Measurements from ENCODE around the gene GNAL. TPM values are rescaled to one million over a fixed set of nuclear protein-coding genes. Genes with fewer than 3 reads are reported as not detected.

GNAL gene
- total RNA-seq, 1 experiment from 2014 or later = 24.0 TPM

GRCh38 chr18:11821643-11822237 lies 132.7 kb downstream of the GNAL start:
- H3K4me3 Mint-ChIP-seq = no peak overlapping the region
- peak overlapping the region in 2 of 3 experiments; percentile 40 to 79; a peak in 2 of 7 replicates for H3K27ac Mint-ChIP-seq

More at GRCh38 chr18:11821643-11822237, 132.7 kb downstream of the GNAL start:
- TF ChIP-seq CTCF (conservative IDR thresholded peaks at IDR 0.05) = no peak
- no peak overlapping the region for H2BK5ac ChIP-seq (ENCODE audit: insufficient read length, low read length)
- H3K27ac ChIP-seq (ENCODE audit: insufficient read length, low read depth, low read length) = no peak overlapping the region
- no peak overlapping the region for H3K4me2 ChIP-seq (ENCODE audit: insufficient read depth, insufficient read length, low read length)
- no peak overlapping the region for H4K91ac ChIP-seq (ENCODE audit: insufficient read length, low read depth, low read length)
- H2BK15ac ChIP-seq (ENCODE audit: low read depth, low read length) = no peak overlapping the region
- H3K27me3 ChIP-seq (ENCODE audit: insufficient read depth, low read length) = no peaks in the 10 kb centered on the region
- H3T11ph ChIP-seq (ENCODE audit: low read length) = no peak overlapping the region
- H3K14ac ChIP-seq (ENCODE audit: insufficient read depth, low read length) = no peak overlapping the region
- H3K23me2 ChIP-seq (ENCODE audit: insufficient read length, low read depth, low read length, poor library complexity, severe bottlenecking) = no peaks in the 10 kb centered on the region
- H2BK12ac ChIP-seq (ENCODE audit: insufficient read length, low read depth, low read length) = no peak overlapping the region
- peak; percentile 52 for DNase-seq
- H3K79me2 ChIP-seq (ENCODE audit: insufficient read depth, low read length) = no peaks in the 10 kb centered on the region
- H3K79me1 ChIP-seq (ENCODE audit: insufficient read depth, low read depth, low read length, poor library complexity, severe bottlenecking) = no peaks in the 10 kb centered on the region
- H3K9me3 ChIP-seq (ENCODE audit: control insufficient read depth, low read depth, low read length) = no peaks in the 10 kb centered on the region
- no peak overlapping the region for H4K8ac ChIP-seq (replicated peaks; ENCODE audit: insufficient read length, low read depth, low read length)
- no peak overlapping the region for H3K4ac ChIP-seq (ENCODE audit: low read depth, low read length)
- peaks cover 8% of the 10 kb centered on the region; the same call in 1 of the 2 replicates for H3K4me1 ChIP-seq (ENCODE audit: insufficient read depth, low read length)
- no CpG with 5 or more reads among the region's 40 CpGs for WGBS (ENCODE audit: extremely low coverage, insufficient read length, low lambda C conversion rate)
- no peak overlapping the region for H2BK20ac ChIP-seq (ENCODE audit: low read depth, low read length, poor library complexity, severe bottlenecking)
- no peak overlapping the region for H3K56ac ChIP-seq (ENCODE audit: insufficient read length, low read depth, low read length)
- H3K18ac ChIP-seq (ENCODE audit: insufficient read length, low read depth, low read length) = no peak overlapping the region
- no peaks in the 10 kb centered on the region for H4K20me1 ChIP-seq (ENCODE audit: control insufficient read depth, insufficient read depth, insufficient read length)
- H4K5ac ChIP-seq (ENCODE audit: insufficient read length, low read depth, low read length) = no peak overlapping the region
- H2AK5ac ChIP-seq (ENCODE audit: insufficient read length, low read length) = no peak overlapping the region
- H3K9ac ChIP-seq (ENCODE audit: extremely low read depth, insufficient read length, low read length) = no peak overlapping the region
- no peak overlapping the region for H2BK120ac ChIP-seq (ENCODE audit: low read depth, low read length, poor library complexity, severe bottlenecking)
- H2AFZ ChIP-seq (ENCODE audit: low read length) = no peak overlapping the region
- Mint-ChIP-seq H3K36me3 (ENCODE audit: insufficient read depth in 1 of 3, low read depth in 3 of 3) (peaks cover 0 to 4% (median 0%) of the 10 kb centered on the region in 3 experiments; a peak in 2 of 7 replicates), H3K9me3 (0 out of 5 replicates have a peak, but pooled peaks cover 0 to 3% of the 10 kb centered on the region in 2 experiments), H3K27me3 (ENCODE audit: low read depth) (no peaks in the 10 kb centered on the region), H3K4me1 (peaks cover 28 to 30% of the 10 kb centered on the region in 2 experiments)
- H3K23ac ChIP-seq (ENCODE audit: insufficient read length, low read depth, low read length) = no peak overlapping the region
